NCI-H510A treated with DMSO at 0.1 percent for 48 hours (cell line): ENCODE measurements around the gene THEMIS2.
"Not testable (repeated sequence)": the region's sequence is repeated elsewhere in the genome, so short reads cannot be mapped to it uniquely, and the experiment has no call there.

Source experiments
- DNase-seq: peaks from one replicate; lab custom pipeline; 2025; lab: John Stamatoyannopoulos, UW

The THEMIS2 gene

DNA sequence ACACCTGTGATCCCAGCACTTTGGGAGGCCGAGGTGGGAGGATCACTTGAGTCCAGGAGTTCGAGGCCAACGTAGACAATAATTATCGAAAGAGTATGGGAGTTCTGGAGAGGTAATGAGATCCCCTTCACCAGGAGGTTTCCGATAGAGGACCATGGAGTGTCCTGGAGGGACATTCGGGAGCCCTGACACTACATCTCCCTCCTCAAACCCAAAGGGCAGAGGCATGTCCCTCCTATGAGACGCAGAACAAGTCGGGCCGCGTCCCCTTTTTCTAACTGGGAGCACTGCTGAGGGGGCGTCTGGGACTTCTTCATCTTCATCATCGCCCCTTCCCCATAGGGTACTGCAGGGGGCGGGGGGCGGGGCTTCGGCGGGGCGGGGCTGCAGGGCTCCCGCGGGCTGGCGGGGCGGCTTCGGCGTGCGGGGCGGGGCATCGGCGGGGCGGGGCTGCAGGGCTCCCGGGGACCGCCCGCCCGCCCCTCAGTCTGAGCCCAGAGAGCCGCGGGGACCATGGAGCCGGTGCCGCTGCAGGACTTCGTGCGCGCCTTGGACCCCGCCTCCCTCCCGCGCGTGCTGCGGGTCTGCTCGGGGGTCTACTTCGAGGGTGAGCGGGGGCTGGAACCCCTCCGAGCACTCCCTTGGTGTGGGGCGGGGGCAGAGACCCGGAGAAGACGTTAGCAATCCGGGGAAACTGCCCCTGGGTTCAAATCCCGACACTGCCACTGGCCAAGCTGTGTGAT lies at the start of gene THEMIS2:
Gene THEMIS2 (plus strand): TSS at position 486 of the 743 bp plus-strand sequence. CDS start 28 bp downstream, at position 514.
- peak; percentile 7 for DNase-seq

DNA sequence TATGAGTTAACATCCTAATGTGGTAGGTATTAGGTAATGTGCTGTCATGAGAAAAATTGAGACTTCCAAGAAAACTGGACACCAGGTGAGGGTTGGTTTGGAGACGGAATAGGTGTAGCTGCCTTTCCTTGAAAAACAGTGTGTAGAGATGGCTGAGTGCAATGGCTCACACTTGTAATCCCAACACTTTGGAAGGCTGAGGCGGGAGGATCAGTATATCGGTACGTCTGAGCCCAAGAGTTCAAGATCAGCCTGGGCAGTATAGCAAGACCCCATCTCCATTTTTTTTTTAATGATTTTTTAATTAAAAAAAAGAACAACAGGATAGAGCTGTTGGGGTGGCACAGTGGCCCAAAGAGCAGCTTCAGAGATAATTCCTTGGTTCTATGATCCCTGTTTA lies 48.6 kb upstream of the THEMIS2 start:
- no peak for DNase-seq

GRCh38 chr1:27824411-27824810 lies 47.9 kb upstream of the THEMIS2 start:
- DNase-seq, result no peak

- DNase-seq, result not testable (repeated sequence)
These were observed 42.9 kb upstream of the THEMIS2 start for GRCh38 chr1:27829339-27829960.

DNA sequence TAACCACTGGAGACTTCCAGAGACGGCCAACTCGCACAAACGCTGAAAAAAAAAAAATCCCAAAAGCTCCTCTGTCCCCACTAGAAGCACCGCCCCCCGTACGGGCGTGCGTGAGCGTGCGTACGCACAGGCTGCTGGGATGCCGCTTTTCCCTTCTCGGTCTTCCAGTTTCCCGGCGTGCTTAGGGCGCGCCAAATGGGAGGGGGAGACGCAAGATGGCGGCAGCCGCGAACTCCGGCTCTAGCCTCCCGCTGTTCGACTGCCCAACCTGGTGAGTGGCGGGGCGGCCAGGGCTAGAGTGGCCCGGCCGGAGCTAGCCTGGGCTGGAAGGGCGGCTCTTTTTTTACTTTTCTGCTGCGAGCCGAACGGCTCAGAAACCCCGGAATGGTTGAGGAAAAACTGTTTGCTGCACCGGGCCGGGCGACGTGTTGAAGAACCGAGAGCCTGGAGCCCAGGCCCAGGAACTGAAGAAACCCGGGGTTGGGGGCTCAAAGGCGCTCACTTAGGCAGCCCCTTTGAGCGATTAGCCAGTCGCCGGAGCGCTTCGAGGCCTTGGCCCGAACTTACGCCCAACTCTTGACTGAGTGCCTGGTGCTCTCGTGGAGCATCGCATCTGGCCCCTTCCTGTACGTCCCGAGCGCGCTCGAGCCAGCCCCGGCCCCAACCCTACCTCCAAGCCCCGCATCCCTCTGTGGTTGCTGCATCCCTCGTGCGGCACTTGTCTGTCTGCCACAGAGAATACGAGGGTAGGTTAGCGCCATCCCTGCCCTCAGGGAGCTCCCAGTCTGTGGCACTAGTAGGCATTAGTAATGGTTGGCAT lies 41.5 kb upstream of the THEMIS2 start, which contains the start of gene PPP1R8:
Gene PPP1R8 (plus strand): TSS at position 162 of the 820 bp plus-strand sequence. CDS start 54 bp downstream, at position 216.
- DNase-seq, result peak; percentile 94

DNA sequence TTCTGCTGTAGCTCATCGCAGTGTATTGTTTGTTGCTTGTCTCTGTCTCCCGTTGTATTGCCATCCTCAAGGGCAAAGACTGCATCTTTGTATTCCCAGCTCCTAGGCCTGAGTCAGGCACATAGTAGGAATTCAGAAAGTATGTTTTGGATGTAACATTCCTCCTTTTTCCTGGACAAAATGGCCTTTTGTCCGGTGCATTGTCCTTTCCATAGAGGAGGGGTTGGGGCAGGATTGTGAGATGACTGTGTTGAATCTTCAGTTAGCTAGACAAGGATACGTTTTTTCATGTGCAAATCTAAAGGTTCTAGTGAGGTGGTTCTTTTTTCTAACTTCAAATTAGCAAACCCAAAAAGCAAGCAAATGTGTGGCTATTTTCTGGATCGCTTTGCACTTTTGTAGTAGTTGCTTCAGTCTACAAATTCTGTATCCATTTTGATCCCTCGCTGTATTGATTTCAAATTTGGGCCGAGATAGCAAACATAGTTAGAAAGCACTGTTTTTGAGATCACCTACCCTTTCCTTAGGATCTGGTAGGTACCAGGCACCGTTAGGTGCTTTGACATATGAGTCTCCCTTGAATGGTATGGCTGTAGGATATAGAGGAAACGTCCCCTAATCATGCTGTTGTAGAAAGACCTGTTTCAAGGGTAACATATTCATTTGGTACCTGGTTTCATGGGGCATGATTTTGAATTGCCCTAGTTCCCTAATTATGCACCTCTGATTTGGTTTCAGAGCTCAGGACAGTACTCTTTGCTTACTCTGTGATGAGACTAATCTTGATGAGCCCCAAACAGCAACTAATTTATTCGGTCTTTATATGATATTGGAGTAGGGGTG lies 40.6 kb upstream of the THEMIS2 start:
- DNase-seq, result no peak

DNA sequence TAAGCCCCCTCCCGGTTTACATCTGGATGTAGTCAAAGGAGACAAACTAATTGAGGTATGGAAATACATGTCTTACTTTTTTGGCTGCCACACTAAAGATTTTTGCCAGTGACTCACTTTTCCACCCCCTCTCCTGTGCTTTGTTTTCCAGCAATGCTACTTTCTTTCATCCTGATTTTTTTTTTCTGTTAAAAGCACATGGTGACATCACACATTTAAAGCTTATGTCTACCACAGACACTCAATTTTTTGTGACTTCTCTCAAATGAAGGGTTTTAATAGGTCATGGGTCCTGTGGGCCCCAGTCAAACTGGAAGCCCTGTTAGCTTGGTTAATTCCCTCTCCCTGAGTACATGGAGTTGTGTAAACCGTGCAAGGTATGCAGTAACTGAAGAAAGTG lies 39.6 kb upstream of the THEMIS2 start:
- DNase-seq, result no peak

DNA sequence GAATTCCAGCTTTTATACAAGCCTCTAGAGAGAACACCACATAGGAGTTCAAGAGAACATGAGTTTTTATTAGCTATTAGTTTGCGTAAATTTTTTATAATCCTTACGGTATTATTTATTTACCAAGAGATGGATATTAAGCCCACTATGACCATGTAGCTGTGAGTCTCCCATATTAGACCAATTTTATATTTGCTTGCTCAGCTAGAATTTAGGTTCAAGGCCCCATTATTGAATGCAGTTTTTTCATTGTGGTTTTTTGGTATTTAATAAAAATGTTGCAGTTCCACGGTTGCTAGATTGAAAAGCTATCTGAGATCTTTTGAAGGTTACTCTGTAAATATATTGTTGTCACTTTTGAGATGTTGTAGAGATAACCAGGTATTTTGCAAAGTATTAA lies 38.9 kb upstream of the THEMIS2 start:
- no peak for DNase-seq

- no peak for DNase-seq
These were observed 37.3 kb upstream of the THEMIS2 start for GRCh38 chr1:27835046-27835445.

- DNase-seq, result no peak
These were observed 36.8 kb upstream of the THEMIS2 start for GRCh38 chr1:27835501-27835900.

DNA sequence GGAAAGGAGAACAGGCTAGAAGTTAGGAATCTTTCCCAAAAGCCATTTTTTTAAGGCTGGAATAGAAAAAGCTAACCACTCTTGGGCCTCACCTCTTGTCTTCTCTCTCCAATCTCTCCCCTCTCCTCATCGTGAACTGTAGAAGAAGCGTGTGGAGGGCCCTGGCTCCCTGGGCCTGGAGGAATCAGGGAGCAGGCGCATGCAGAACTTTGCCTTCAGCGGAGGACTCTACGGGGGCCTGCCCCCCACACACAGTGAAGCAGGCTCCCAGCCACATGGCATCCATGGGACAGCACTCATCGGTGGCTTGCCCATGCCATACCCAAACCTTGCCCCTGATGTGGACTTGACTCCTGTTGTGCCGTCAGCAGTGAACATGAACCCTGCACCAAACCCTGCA lies 22.4 kb upstream of the THEMIS2 start:
- no peak for DNase-seq

GRCh38 chr1:27855085-27855484 lies 17.3 kb upstream of the THEMIS2 start:
- DNase-seq, result no peak

- no peak for DNase-seq
These were observed 15.6 kb upstream of the THEMIS2 start for GRCh38 chr1:27856561-27857343.

GRCh38 chr1:27857552-27857951 lies 14.8 kb upstream of the THEMIS2 start:
- not testable (repeated sequence) for DNase-seq

GRCh38 chr1:27858072-27858948 lies 14.0 kb upstream of the THEMIS2 start:
- peak; percentile 62 for DNase-seq

GRCh38 chr1:27858949-27859576 lies 13.3 kb upstream of the THEMIS2 start:
- no peak for DNase-seq

DNA sequence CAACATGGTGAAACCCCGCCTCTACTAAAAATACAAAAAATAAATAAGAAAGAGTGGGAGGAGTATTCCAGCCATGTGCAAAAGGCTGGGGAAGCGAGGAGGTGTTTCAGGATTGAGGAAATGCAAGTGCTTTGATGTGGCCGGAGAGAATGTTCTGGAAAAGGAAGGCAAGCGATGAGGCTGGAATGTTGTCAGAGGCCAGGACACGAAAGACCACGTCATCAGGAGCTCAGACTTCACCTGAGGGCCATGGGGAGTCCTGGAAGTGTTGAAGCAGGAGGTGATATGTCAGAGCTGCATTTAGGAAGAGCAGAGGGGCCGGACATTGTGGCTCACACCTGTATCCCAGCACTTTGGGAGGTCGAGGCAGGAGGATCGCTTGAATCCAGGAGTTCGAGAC lies 10.9 kb upstream of the THEMIS2 start:
- DNase-seq, result no peak

GRCh38 chr1:27862004-27862403 lies 10.3 kb upstream of the THEMIS2 start:
- DNase-seq, result no peak
